ENCODE results near the gene CEP170B. TPM values are rescaled to one million over a fixed set of nuclear protein-coding genes. Genes with fewer than 3 reads are reported as not detected.

CEP170B gene
- total and polyA plus RNA-seq, 2 of the 8 experiments (the other 6 are each of a cell fraction or from before 2014, with no cell fraction given) = 9.1 to 33.8 TPM

DNA sequence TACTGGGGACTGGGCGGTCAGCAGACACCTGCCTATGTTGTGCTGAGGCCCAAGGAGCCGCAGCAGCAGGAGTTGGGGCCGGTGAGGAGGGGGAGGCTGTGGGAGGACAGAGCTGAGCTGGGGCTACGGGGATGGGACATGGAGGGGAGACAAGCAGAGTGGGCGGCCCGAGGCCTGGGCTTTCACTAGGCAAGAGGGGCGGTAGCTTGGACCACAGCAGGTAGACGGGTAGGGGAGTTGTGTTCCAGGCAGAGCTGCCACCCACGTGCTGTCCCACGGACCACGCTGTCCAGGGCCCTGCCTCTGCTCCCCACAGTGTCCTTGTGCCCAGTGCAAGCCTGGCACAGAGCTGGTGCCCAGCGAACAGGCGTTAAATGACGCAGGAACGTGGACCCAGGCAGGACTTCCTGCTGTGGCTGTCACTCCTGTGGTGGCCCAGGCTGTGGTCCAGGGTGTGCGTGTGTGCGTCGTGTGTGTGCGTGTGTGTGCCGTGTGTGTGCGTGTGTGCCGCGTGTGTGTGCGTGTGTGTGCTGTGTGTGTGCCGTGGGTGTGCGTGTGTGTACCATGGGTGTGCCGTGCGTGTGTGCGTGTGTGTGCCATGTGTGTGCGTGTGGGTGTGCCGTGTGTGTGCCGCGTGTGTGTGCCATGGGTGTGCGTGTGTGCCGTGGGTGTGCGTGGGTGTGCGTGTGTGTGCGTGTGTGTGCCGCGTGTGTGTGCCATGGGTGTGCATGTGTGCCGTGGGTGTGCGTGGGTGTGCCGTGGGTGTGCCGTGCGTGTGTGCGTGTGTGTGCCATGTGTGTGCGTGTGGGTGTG lies 6.8 kb downstream of the CEP170B start:
- CTCF ChIA-PET (ENCODE audit: partially characterized antibody) = interaction anchor here (0.9 to 5.7 kb wide), 11 partner anchors 9 to 117 kb away, joined by 3 to 38 read pairs (median 4); no protein-coding TSS in a partner anchor
- peaks cover 3 to 28% of the 10 kb centered on the region in 2 experiments; a peak in 3 of 4 replicates for H3K79me2 ChIP-seq (ENCODE audit: control insufficient read depth in 1 of 2, insufficient read depth in 2 of 2, low read length in 2 of 2)
- TF ChIP-seq GTF2F1 (IDR thresholded peaks at IDR 0.05; ENCODE audit: borderline replicate concordance, low read depth, low read length) (no peak), SAP30 (IDR thresholded peaks at IDR 0.05; ENCODE audit: insufficient read depth, insufficient replicate concordance, low read length) (no peak), EGR1 (IDR thresholded peaks at IDR 0.05; ENCODE audit: borderline replicate concordance, low read depth, low read length) (no peak), TEAD4 (IDR thresholded peaks at IDR 0.05; ENCODE audit: low read depth, low read length) (no peak), TAF7 (optimal IDR thresholded peaks at IDR 0.05; ENCODE audit: borderline replicate concordance, low read depth, low read length) (no peak), BCL11A (IDR thresholded peaks at IDR 0.05; ENCODE audit: low read depth in 2 of 2, low read length in 2 of 2) (no peak), ZNF274 (IDR thresholded peaks at IDR 0.05; ENCODE audit: borderline replicate concordance, extremely low read depth, low read length) (no peak)
- TF ChIP-seq, protein P1, sequence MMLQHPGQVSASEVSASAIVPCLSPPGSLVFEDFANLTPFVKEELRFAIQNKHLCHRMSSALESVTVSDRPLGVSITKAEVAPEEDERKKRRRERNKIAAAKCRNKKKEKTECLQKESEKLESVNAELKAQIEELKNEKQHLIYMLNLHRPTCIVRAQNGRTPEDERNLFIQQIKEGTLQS (IDR thresholded peaks at IDR 0.05; ENCODE audit: insufficient read depth, low read depth, low read length) = no peak
- TF ChIP-seq, protein P2, sequence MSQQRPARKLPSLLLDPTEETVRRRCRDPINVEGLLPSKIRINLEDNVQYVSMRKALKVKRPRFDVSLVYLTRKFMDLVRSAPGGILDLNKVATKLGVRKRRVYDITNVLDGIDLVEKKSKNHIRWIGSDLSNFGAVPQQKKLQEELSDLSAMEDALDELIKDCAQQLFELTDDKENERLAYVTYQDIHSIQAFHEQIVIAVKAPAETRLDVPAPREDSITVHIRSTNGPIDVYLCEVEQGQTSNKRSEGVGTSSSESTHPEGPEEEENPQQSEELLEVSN (IDR thresholded peaks at IDR 0.05) = no peak

More for the DNA sequence above, 6.8 kb downstream of the CEP170B start:
- no peak for FAIRE-seq
- peak overlapping the region; percentile 78 for H3K4ac ChIP-seq (replicated peaks; ENCODE audit: insufficient read length, low read depth, low read length)
- H2AK5ac ChIP-seq (ENCODE audit: low read depth, low read length) = peak overlapping the region; percentile 20; the same call in 1 of the 2 replicates
- H4K91ac ChIP-seq (replicated peaks; ENCODE audit: insufficient read length, low read length) = peak overlapping the region; percentile 97
- H2BK20ac ChIP-seq (ENCODE audit: low read length) = no peak overlapping the region
- peak overlapping the region; percentile 20; the same call in 1 of the 2 replicates for H3K27ac ChIP-seq (ENCODE audit: low read depth, low read length)
- no peak overlapping the region for H3K23ac ChIP-seq (ENCODE audit: insufficient read length)
- H2BK120ac ChIP-seq (replicated peaks; ENCODE audit: low read depth, low read length) = no peak overlapping the region
- H3K79me1 ChIP-seq (ENCODE audit: low read depth, low read length) = peaks cover 25% of the 10 kb centered on the region
- H3K36me3 ChIP-seq (ENCODE audit: control insufficient read depth in 2 of 4, insufficient read depth in 4 of 4, low read length in 3 of 4) = no peaks in the 10 kb centered on the region
- H4K20me1 ChIP-seq (replicated peaks in 1 of 2; ENCODE audit: control insufficient read depth in 1 of 2, insufficient read depth in 2 of 2, low read length in 2 of 2) = peaks cover 29 to 48% of the 10 kb centered on the region in 2 experiments
- no peak overlapping the region for H3K14ac ChIP-seq (ENCODE audit: insufficient read length)
- H2BK12ac ChIP-seq (ENCODE audit: low read depth, low read length) = peak overlapping the region; percentile 96; the same call in 1 of the 2 replicates
- peak overlapping the region; percentile 90; the same call in 1 of the 2 replicates for H2BK15ac ChIP-seq (ENCODE audit: low read length)
- POLR2A ChIA-PET (ENCODE audit: partially characterized antibody) = interaction anchor here (1.1 to 3.6 kb wide), 3 partner anchors 8 to 103 kb away, joined by 3 to 16 read pairs (median 3); partner anchors contain the start of gene CEP170B
- H3K9ac ChIP-seq (replicated peaks in 1 of 4; ENCODE audit: extremely low read depth in 1 of 4, low read depth in 3 of 4, low read length in 3 of 4) = 0 out of 7 replicates have a peak overlapping the region, but pooled peaks of 1 of the 4 experiments have one; percentile 9
- H3K9me3 ChIP-seq (ENCODE audit: insufficient read depth in 2 of 2, low read depth in 1 of 2, low read length in 1 of 2) = no peaks in the 10 kb centered on the region
- no peak overlapping the region for H3K4me3 ChIP-seq (ENCODE audit: extremely low read depth in 1 of 4, insufficient read depth in 2 of 4, low read depth in 3 of 4, low read length in 4 of 4)
- peak overlapping the region; percentile 31 to 56; a peak in 1 of 4 replicates for H3K4me2 ChIP-seq (ENCODE audit: insufficient read depth in 1 of 2, low read depth in 2 of 2, low read length in 2 of 2)
- H3K18ac ChIP-seq (ENCODE audit: extremely low read depth, low read length) = no peak overlapping the region
- WGBS, 2 experiments (ENCODE audit: extremely low coverage in 1 of 2, insufficient coverage in 1 of 2, insufficient read length in 1 of 2, insufficient replicate concordance in 2 of 2, low coverage in 1 of 2, low lambda C conversion rate in 2 of 2, missing lambda C conversion rate in 1 of 2) = 87% methylated on average over 42 of the region's 47 CpGs; no CpG with 5 or more reads in 1 of the 2 experiments
- no peak overlapping the region for H4K5ac ChIP-seq (ENCODE audit: insufficient read length, low read depth, low read length)
- H3K23me2 ChIP-seq (ENCODE audit: low read depth, low read length) = peaks cover 6% of the 10 kb centered on the region; the same call in 1 of the 2 replicates
- no peak overlapping the region for H3K56ac ChIP-seq (replicated peaks; ENCODE audit: insufficient read length, low read depth, low read length)
- H3K4me1 ChIP-seq (replicated peaks in 1 of 4; ENCODE audit: control insufficient read depth in 3 of 4, insufficient read depth in 4 of 4, low read length in 3 of 4) = peaks cover 0 to 25% (median 17%) of the 10 kb centered on the region in 4 experiments; a peak in 6 of 7 replicates
- H4K8ac ChIP-seq (ENCODE audit: extremely low read depth, insufficient read depth, low read length) = 0 out of 2 replicates have a peak overlapping the region, but pooled peaks have one; percentile 5
- no peaks in the 10 kb centered on the region for H3K27me3 ChIP-seq (replicated peaks in 1 of 4; ENCODE audit: control insufficient read depth in 3 of 4, extremely low read depth in 1 of 4, insufficient read depth in 3 of 4, low read length in 3 of 4)
- DNase-seq (ENCODE audit: low read depth in 1 of 2, low spot score in 2 of 2) = peak in 1 of 2 experiments; percentile 41
- H2AFZ ChIP-seq (ENCODE audit: low read length) = no peak overlapping the region
- H2BK5ac ChIP-seq (ENCODE audit: low read depth, low read length) = peak overlapping the region; percentile 54

Measured in H1 (cell line).